ENCODE results near the gene ALPK1. TPM values are rescaled to one million over a fixed set of nuclear protein-coding genes. Genes with fewer than 3 reads are reported as not detected.

ALPK1 gene
- total and polyA plus RNA-seq, 2 of the 8 experiments (the other 6 are each of a cell fraction or from before 2014, with no cell fraction given) = 0.08 to 0.43 TPM

GRCh38 chr4:112418092-112418491 is 120.9 kb downstream of the ALPK1 start (continued):
- TF ChIP-seq HDAC2 (IDR thresholded peaks at IDR 0.05; ENCODE audit: borderline replicate concordance in 1 of 2, low read depth in 2 of 2, low read length in 2 of 2) = no peak
- no peak for TF ChIP-seq ASH2L (IDR thresholded peaks at IDR 0.05; ENCODE audit: low read length)
- no peak for TF ChIP-seq EP300 (IDR thresholded peaks at IDR 0.05; ENCODE audit: borderline replicate concordance in 1 of 2, low read depth in 2 of 2, low read length in 2 of 2)
- no peak for TF ChIP-seq RNF2 (IDR thresholded peaks at IDR 0.05; ENCODE audit: borderline replicate concordance, low read depth, low read length, missing control alignments, poor library complexity, severe bottlenecking)
- no peak for TF ChIP-seq EGR1 (IDR thresholded peaks at IDR 0.05; ENCODE audit: borderline replicate concordance, low read depth, low read length)
- no peak for TF ChIP-seq ATF3 (IDR thresholded peaks at IDR 0.05; ENCODE audit: insufficient read depth, low read depth, low read length)
- TF ChIP-seq GABPA (IDR thresholded peaks at IDR 0.05; ENCODE audit: borderline replicate concordance, insufficient read depth, low read length) = no peak
- TF ChIP-seq FOSL1 (IDR thresholded peaks at IDR 0.05; ENCODE audit: insufficient read depth, low read depth, low read length) = no peak
- no peak for TF ChIP-seq RBBP5 (IDR thresholded peaks at IDR 0.05; ENCODE audit: borderline replicate concordance, low read depth, low read length)
- TF ChIP-seq RAD21 (IDR thresholded peaks at IDR 0.05 in 1 of 2, conservative IDR thresholded peaks at IDR 0.05 in 1 of 2; ENCODE audit: low read depth in 2 of 2, low read length in 2 of 2) = peak; percentile 62 to 77
